Loucy (cell line): ENCODE data around the gene SCYL2.

ENCODE experiments used
- EZH2phosphoT487 ChIP-seq: fragments of 200-600 bp; IDR thresholded peaks from 2 replicates; pipeline ENCODE4 v1.6.1; 2018; ENCODE audit warnings: antibody characterized with exemption, mild to moderate bottlenecking, moderate library complexity, borderline replicate concordance
- TF ChIP-seq, protein P1 (sequence below): fragments of 200-600 bp; sonication (generic); conservative IDR thresholded peaks from 2 replicates; pipeline ENCODE4 v1.5.1; 2014; ENCODE audit warnings: mild to moderate bottlenecking, antibody characterized with exemption, low read length

DNA sequence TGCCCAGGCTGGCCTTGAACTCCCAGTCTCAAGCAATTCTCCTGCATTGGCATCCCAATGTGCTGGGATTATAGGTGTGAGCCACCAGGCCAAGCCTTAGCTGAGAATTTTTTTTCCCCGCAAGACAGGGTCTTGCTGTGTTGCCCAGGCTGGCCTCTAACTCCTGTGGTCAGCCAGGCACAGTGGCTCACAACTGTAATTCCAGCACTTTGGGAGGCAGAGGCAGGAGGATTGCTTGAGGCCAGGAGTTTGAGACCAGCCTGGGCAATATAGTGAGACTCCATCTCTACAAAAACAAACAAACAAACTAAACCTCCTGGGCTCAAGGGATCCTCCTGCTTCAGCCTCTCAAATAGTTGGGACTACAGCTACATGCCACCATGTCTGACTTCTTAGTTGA lies 27.4 kb upstream of the SCYL2 start:
- TF ChIP-seq, protein P1, sequence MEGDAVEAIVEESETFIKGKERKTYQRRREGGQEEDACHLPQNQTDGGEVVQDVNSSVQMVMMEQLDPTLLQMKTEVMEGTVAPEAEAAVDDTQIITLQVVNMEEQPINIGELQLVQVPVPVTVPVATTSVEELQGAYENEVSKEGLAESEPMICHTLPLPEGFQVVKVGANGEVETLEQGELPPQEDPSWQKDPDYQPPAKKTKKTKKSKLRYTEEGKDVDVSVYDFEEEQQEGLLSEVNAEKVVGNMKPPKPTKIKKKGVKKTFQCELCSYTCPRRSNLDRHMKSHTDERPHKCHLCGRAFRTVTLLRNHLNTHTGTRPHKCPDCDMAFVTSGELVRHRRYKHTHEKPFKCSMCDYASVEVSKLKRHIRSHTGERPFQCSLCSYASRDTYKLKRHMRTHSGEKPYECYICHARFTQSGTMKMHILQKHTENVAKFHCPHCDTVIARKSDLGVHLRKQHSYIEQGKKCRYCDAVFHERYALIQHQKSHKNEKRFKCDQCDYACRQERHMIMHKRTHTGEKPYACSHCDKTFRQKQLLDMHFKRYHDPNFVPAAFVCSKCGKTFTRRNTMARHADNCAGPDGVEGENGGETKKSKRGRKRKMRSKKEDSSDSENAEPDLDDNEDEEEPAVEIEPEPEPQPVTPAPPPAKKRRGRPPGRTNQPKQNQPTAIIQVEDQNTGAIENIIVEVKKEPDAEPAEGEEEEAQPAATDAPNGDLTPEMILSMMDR = no peak
- TF ChIP-seq EZH2phosphoT487 = no peak
